Liver (tissue), 9 donors: ENCODE data around the gene PATL2. TPM values are rescaled to one million over a fixed set of nuclear protein-coding genes. Genes with fewer than 3 reads are reported as not detected.

Experiments used
- DNase-seq: peaks from one replicate; pipeline ENCODE4 v3.0.0-alpha.2; 2017; ENCODE audit warnings: low spot score
- H3K27ac ChIP-seq, 2 donors: one replicate each; pipeline ENCODE4 v1.7.0; 2013; ENCODE audit warnings: inconsistent platforms in 2 of 2, low read length in 2 of 2, control low read depth in 1 of 2, low read depth in 1 of 2, mild to moderate bottlenecking in 1 of 2
- H3K27me3 ChIP-seq, 4 donors: one replicate each; pipeline versions ENCODE4 v1.6.1 to v1.7.0; 2013; ENCODE audit warnings: low read length in 3 of 4, inconsistent platforms in 1 of 4, mild to moderate bottlenecking in 1 of 4, moderate library complexity in 1 of 4; ENCODE audit not compliant: control insufficient read depth in 4 of 4, insufficient read depth in 4 of 4
- H3K36me3 ChIP-seq, 4 donors: one replicate each; pipeline versions ENCODE4 v1.6.1 to v1.7.0; 2013; ENCODE audit warnings: low read length in 3 of 4, mild to moderate bottlenecking in 3 of 4, low read depth in 1 of 4, moderate library complexity in 1 of 4; ENCODE audit not compliant: control insufficient read depth in 4 of 4, insufficient read depth in 3 of 4
- H3K4me1 ChIP-seq, 4 donors: one replicate each; pipeline versions ENCODE4 v1.6.1 to v1.7.0; 2013; ENCODE audit warnings: low read length in 3 of 4, mild to moderate bottlenecking in 3 of 4, moderate library complexity in 1 of 4; ENCODE audit not compliant: control insufficient read depth in 4 of 4, insufficient read depth in 4 of 4
- H3K4me3 ChIP-seq, 3 donors: one replicate each; pipeline versions ENCODE4 v1.6.1 to v1.7.0; 2013; ENCODE audit warnings: low read length in 3 of 3, control low read depth in 1 of 3, low read depth in 1 of 3, mild to moderate bottlenecking in 1 of 3
- H3K9ac ChIP-seq, 2 donors: one replicate each; pipeline ENCODE4 v1.7.0; 2013; ENCODE audit warnings: low read length in 2 of 2, mild to moderate bottlenecking in 2 of 2, moderate library complexity in 2 of 2, control low read depth in 1 of 2, low read depth in 1 of 2
- H3K9me3 ChIP-seq, 4 donors: one replicate each; pipeline versions ENCODE4 v1.6.1 to v1.7.0; 2013; ENCODE audit warnings: low read length in 3 of 4; ENCODE audit not compliant: control insufficient read depth in 4 of 4
- EGR1 ChIP-seq, 2 donors: IDR thresholded peaks; 2 replicates each; pipeline ENCODE4 v1.6.1; 2016 to 2018; ENCODE audit warnings: antibody characterized with exemption in 2 of 2, low read depth in 2 of 2
- FOXA1 ChIP-seq: IDR thresholded peaks from 2 replicates; pipeline ENCODE4 v1.6.1; 2016; ENCODE audit warnings: antibody characterized with exemption
- FOXA2 ChIP-seq: IDR thresholded peaks from 2 replicates; pipeline ENCODE4 v1.6.1; 2016; ENCODE audit warnings: antibody characterized with exemption
- GABPA ChIP-seq, 2 donors: IDR thresholded peaks in 1 of 2; conservative IDR thresholded peaks in 1 of 2; 2 replicates each; pipeline ENCODE4 v1.6.1; 2016; ENCODE audit warnings: antibody characterized with exemption in 2 of 2, mild to moderate bottlenecking in 1 of 2, moderate library complexity in 1 of 2
- HNF4A ChIP-seq, 2 donors: conservative IDR thresholded peaks; 2 replicates each; pipeline ENCODE4 v1.6.1; 2016; ENCODE audit warnings: antibody characterized with exemption in 2 of 2, mild to moderate bottlenecking in 2 of 2
- HNF4G ChIP-seq: IDR thresholded peaks from 2 replicates; pipeline ENCODE4 v1.6.1; 2016; ENCODE audit warnings: antibody characterized with exemption
- JUND ChIP-seq, 2 donors: IDR thresholded peaks; 2 replicates each; pipeline ENCODE4 v1.6.1; 2016; ENCODE audit warnings: antibody characterized with exemption in 2 of 2
- NR2F2 ChIP-seq: IDR thresholded peaks from 2 replicates; pipeline ENCODE4 v1.6.1; 2016; ENCODE audit warnings: antibody characterized with exemption
- RAD21 ChIP-seq, 2 donors: IDR thresholded peaks; 2 replicates each; pipeline ENCODE4 v1.6.1; 2016; ENCODE audit warnings: antibody characterized with exemption in 2 of 2, mild to moderate bottlenecking in 2 of 2
- RXRA ChIP-seq, 2 donors: IDR thresholded peaks; 2 replicates each; pipeline ENCODE4 v1.6.1; 2017 to 2018; ENCODE audit warnings: antibody characterized with exemption in 2 of 2, mild to moderate bottlenecking in 1 of 2
- SP1 ChIP-seq: IDR thresholded peaks from 2 replicates; pipeline ENCODE4 v1.6.1; 2018; ENCODE audit warnings: antibody characterized with exemption, mild to moderate bottlenecking
- TAF1 ChIP-seq: conservative IDR thresholded peaks from 2 replicates; pipeline ENCODE4 v1.6.1; 2016; ENCODE audit warnings: antibody characterized with exemption, mild to moderate bottlenecking
- YY1 ChIP-seq: IDR thresholded peaks from 2 replicates; pipeline ENCODE4 v1.6.1; 2016; ENCODE audit warnings: antibody characterized with exemption, mild to moderate bottlenecking
- WGBS: extraction: QIAGEN DNeasy Blood & Tissue Kit; methylation state at CpG from one replicate; pipeline ENCODE4 v1.1.7; 2013; 5-methylcytosine and 5-hydroxymethylcytosine counted together
- polyA plus RNA-seq, 2 donors: library from polyadenylated mRNA; stranded (reverse) in 1 of 2; unstranded in 1 of 2; fragments of 200-250 nt in 1 of 2; fragments of >200 nt in 1 of 2; fragmentation: Nextera tagmentation in 1 of 2; extraction: Ambion mirVana in 1 of 2; gene quantifications; one replicate each; pipeline versions ENCODE4 v1.2.1 to v1.2.3, GENCODE V29; 2013 to 2015
- total RNA-seq, 2 donors: library from RNA; depleted of rRNA; stranded (reverse); fragments of >200 nt; gene quantifications; one replicate each; pipeline ENCODE4 v1.2.3, GENCODE V29; 2014
- TF ChIP-seq, protein P1 (sequence below): IDR thresholded peaks from 2 replicates; pipeline ENCODE4 v1.6.1; 2016; ENCODE audit warnings: antibody characterized with exemption
- TF ChIP-seq, protein P2 (sequence below): fragments of 150-350 bp; IDR thresholded peaks from 2 replicates; pipeline ENCODE4 v1.5.1; 2017; ENCODE audit warnings: improper control_type of control experiment, low read depth, low read length; ENCODE audit not compliant: missing input control
- TF ChIP-seq, protein P3 (sequence below): IDR thresholded peaks from 2 replicates; pipeline ENCODE4 v1.6.1; 2016; ENCODE audit warnings: antibody characterized with exemption
- TF ChIP-seq, protein P4 (sequence below): IDR thresholded peaks from 2 replicates; pipeline ENCODE4 v1.6.1; 2016; ENCODE audit warnings: antibody characterized with exemption
- TF ChIP-seq, protein P5 (sequence below): IDR thresholded peaks from 2 replicates; pipeline ENCODE4 v1.6.1; 2016; ENCODE audit warnings: antibody characterized with exemption, mild to moderate bottlenecking
- donor health status: healthy.
- donor health status: healthy.
- donor health status: healthy.
- donor health status: healthy.
- donor health status: healthy.

Gene PATL2
- total and polyA plus RNA-seq, 4 donors = 0.32 to 1.0 (median 0.67) TPM

DNA sequence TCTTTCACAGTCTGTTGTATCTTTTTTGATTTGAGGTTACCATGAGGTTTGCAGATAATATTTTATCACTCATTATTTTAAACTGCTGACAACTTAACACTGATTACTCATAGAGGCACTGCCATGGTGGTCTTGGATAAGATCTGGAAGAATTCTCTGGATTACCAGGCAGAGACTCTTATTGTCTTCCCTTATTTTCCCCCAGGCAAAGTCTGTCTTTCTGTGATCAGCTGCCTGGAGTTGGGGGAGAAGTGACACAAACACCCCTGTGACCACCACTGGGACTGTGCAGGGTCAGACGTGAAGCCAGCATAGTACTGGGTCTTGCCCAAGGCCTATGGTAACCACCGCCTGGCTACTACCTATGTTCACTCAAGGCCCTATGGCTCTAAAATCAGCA is 4.7 kb downstream of the PATL2 start:
- Histone ChIP-seq H3K27me3 (no peaks in the 10 kb centered on the region), H3K27ac (no peak overlapping the region), H3K4me3 (no peak overlapping the region), H3K9me3 (peaks cover 0 to under 1% (median 0%) of the 10 kb centered on the region in 4 donors), H3K36me3 (no peaks in the 10 kb centered on the region), H3K9ac (no peak overlapping the region), H3K4me1 (peaks cover 0 to 6% (median 0%) of the 10 kb centered on the region in 4 donors)
- TF ChIP-seq YY1 = no peak
- no peak for TF ChIP-seq FOXA2
- no peak for TF ChIP-seq EGR1 (IDR thresholded peaks at IDR 0.05; ENCODE audit: low read depth in 2 of 2)
- TF ChIP-seq, protein P1, sequence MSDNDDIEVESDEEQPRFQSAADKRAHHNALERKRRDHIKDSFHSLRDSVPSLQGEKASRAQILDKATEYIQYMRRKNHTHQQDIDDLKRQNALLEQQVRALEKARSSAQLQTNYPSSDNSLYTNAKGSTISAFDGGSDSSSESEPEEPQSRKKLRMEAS = no peak
- no peak for TF ChIP-seq RXRA (IDR thresholded peaks at IDR 0.05)
- no peak for TF ChIP-seq GABPA (IDR thresholded peaks at IDR 0.05 in 1 of 2, conservative IDR thresholded peaks at IDR 0.05 in 1 of 2)
- TF ChIP-seq, protein P2, sequence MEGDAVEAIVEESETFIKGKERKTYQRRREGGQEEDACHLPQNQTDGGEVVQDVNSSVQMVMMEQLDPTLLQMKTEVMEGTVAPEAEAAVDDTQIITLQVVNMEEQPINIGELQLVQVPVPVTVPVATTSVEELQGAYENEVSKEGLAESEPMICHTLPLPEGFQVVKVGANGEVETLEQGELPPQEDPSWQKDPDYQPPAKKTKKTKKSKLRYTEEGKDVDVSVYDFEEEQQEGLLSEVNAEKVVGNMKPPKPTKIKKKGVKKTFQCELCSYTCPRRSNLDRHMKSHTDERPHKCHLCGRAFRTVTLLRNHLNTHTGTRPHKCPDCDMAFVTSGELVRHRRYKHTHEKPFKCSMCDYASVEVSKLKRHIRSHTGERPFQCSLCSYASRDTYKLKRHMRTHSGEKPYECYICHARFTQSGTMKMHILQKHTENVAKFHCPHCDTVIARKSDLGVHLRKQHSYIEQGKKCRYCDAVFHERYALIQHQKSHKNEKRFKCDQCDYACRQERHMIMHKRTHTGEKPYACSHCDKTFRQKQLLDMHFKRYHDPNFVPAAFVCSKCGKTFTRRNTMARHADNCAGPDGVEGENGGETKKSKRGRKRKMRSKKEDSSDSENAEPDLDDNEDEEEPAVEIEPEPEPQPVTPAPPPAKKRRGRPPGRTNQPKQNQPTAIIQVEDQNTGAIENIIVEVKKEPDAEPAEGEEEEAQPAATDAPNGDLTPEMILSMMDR = no peak
- TF ChIP-seq HNF4G = no peak
- TF ChIP-seq HNF4A (conservative IDR thresholded peaks at IDR 0.05) = no peak
- no peak for TF ChIP-seq NR2F2
- TF ChIP-seq TAF1 = no peak
- TF ChIP-seq, protein P3, sequence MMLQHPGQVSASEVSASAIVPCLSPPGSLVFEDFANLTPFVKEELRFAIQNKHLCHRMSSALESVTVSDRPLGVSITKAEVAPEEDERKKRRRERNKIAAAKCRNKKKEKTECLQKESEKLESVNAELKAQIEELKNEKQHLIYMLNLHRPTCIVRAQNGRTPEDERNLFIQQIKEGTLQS = no peak
- no peak for TF ChIP-seq RAD21 (IDR thresholded peaks at IDR 0.05)
- TF ChIP-seq, protein P4, sequence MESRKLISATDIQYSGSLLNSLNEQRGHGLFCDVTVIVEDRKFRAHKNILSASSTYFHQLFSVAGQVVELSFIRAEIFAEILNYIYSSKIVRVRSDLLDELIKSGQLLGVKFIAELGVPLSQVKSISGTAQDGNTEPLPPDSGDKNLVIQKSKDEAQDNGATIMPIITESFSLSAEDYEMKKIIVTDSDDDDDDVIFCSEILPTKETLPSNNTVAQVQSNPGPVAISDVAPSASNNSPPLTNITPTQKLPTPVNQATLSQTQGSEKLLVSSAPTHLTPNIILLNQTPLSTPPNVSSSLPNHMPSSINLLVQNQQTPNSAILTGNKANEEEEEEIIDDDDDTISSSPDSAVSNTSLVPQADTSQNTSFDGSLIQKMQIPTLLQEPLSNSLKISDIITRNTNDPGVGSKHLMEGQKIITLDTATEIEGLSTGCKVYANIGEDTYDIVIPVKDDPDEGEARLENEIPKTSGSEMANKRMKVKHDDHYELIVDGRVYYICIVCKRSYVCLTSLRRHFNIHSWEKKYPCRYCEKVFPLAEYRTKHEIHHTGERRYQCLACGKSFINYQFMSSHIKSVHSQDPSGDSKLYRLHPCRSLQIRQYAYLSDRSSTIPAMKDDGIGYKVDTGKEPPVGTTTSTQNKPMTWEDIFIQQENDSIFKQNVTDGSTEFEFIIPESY = no peak
- no peak for TF ChIP-seq SP1
- no peak for TF ChIP-seq FOXA1
- TF ChIP-seq JUND (IDR thresholded peaks at IDR 0.05) = no peak
- TF ChIP-seq, protein P5, sequence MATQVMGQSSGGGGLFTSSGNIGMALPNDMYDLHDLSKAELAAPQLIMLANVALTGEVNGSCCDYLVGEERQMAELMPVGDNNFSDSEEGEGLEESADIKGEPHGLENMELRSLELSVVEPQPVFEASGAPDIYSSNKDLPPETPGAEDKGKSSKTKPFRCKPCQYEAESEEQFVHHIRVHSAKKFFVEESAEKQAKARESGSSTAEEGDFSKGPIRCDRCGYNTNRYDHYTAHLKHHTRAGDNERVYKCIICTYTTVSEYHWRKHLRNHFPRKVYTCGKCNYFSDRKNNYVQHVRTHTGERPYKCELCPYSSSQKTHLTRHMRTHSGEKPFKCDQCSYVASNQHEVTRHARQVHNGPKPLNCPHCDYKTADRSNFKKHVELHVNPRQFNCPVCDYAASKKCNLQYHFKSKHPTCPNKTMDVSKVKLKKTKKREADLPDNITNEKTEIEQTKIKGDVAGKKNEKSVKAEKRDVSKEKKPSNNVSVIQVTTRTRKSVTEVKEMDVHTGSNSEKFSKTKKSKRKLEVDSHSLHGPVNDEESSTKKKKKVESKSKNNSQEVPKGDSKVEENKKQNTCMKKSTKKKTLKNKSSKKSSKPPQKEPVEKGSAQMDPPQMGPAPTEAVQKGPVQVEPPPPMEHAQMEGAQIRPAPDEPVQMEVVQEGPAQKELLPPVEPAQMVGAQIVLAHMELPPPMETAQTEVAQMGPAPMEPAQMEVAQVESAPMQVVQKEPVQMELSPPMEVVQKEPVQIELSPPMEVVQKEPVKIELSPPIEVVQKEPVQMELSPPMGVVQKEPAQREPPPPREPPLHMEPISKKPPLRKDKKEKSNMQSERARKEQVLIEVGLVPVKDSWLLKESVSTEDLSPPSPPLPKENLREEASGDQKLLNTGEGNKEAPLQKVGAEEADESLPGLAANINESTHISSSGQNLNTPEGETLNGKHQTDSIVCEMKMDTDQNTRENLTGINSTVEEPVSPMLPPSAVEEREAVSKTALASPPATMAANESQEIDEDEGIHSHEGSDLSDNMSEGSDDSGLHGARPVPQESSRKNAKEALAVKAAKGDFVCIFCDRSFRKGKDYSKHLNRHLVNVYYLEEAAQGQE = no peak
- WGBS = 96% methylated on average over 2 of the region's 2 CpGs
- no peak for DNase-seq
